NCI-H2227 (cell line): ENCODE measurements around the gene CLDN2.

Experiments used
- DNase-seq: peaks from one replicate; lab custom pipeline; 2025; ENCODE audit not compliant: unreplicated experiment; lab: John Stamatoyannopoulos, UW

Gene CLDN2

GRCh38 chrX:106921637-106922036 is 1.4 kb downstream of the CLDN2 start:
- DNase-seq, result no peak

GRCh38 chrX:106927023-106927422 is 6.8 kb downstream of the CLDN2 start:
- DNase-seq, result no peak

- no peak for DNase-seq
These were observed 7.5 kb downstream of the CLDN2 start for GRCh38 chrX:106927700-106928099.

- no peak for DNase-seq
These were observed 8.0 kb downstream of the CLDN2 start for GRCh38 chrX:106928227-106928626.

GRCh38 chrX:106931831-106932491 is 11.8 kb downstream of the CLDN2 start:
- no peak for DNase-seq

- DNase-seq, result no peak
These were observed 12.3 kb downstream of the CLDN2 start for GRCh38 chrX:106932492-106932923.

- no peak for DNase-seq
These were observed 12.8 kb downstream of the CLDN2 start for GRCh38 chrX:106932960-106933537.

GRCh38 chrX:106933538-106933961 is 13.3 kb downstream of the CLDN2 start:
- no peak for DNase-seq

GRCh38 chrX:106935175-106935574 is 15.0 kb downstream of the CLDN2 start:
- DNase-seq, result no peak

- no peak for DNase-seq
These were observed 16.0 kb downstream of the CLDN2 start for GRCh38 chrX:106936246-106936645.

GRCh38 chrX:106939566-106939965 is 19.4 kb downstream of the CLDN2 start:
- no peak for DNase-seq

- no peak for DNase-seq
These were observed 19.9 kb downstream of the CLDN2 start for GRCh38 chrX:106940068-106940467.

GRCh38 chrX:106946464-106946863 is 26.3 kb downstream of the CLDN2 start:
- DNase-seq, result no peak

GRCh38 chrX:106948641-106949040 is 28.4 kb downstream of the CLDN2 start:
- no peak for DNase-seq

- no peak for DNase-seq
These were observed 29.2 kb downstream of the CLDN2 start for GRCh38 chrX:106949366-106949765.

GRCh38 chrX:106950381-106950780 is 30.2 kb downstream of the CLDN2 start:
- DNase-seq, result no peak

GRCh38 chrX:106951230-106951629 is 31.0 kb downstream of the CLDN2 start:
- no peak for DNase-seq

GRCh38 chrX:106952089-106952488 is 31.9 kb downstream of the CLDN2 start:
- no peak for DNase-seq

GRCh38 chrX:106952538-106952937 is 32.3 kb downstream of the CLDN2 start:
- no peak for DNase-seq

- DNase-seq, result peak; percentile 4
These were observed 32.8 kb downstream of the CLDN2 start for GRCh38 chrX:106952988-106953387.

GRCh38 chrX:106954041-106954440 is 33.8 kb downstream of the CLDN2 start:
- no peak for DNase-seq

- no peak for DNase-seq
These were observed 35.0 kb downstream of the CLDN2 start for GRCh38 chrX:106955004-106955772.
